AG09309 (cell line): ENCODE measurements around the gene NINJ1.

ENCODE experiments used
- DNase-seq: peaks from one replicate; pipeline ENCODE4 v3.0.0-alpha.2; 2010; ENCODE audit warnings: low read depth
- H3K4me3 ChIP-seq: 2 replicates; pipeline ENCODE4 v1.5.1; 2011; ENCODE audit warnings: mild to moderate bottlenecking, low read depth, low read length, moderate library complexity; ENCODE audit not compliant: control insufficient read depth
- CTCF ChIP-seq: IDR thresholded peaks from 2 replicates; pipeline ENCODE4 v1.5.1; 2011; ENCODE audit warnings: mild to moderate bottlenecking, low read depth, low read length, inconsistent platforms; ENCODE audit not compliant: insufficient read depth, control insufficient read depth; ENCODE audit errors: missing control alignments

NINJ1 gene

GRCh38 chr9:93134015-93134739, at the start of gene NINJ1:
Gene NINJ1 (minus strand): TSS chr9:93134251. CDS start chr9:93134217, 34 bp downstream.
- H3K4me3 ChIP-seq = peak within 1 kb of the TSS; percentile 93
- DNase-seq = no peak
- TF ChIP-seq CTCF = no peak

GRCh38 chr9:93183131-93183662, 49.1 kb upstream of the NINJ1 start:
- no peak overlapping the region for H3K4me3 ChIP-seq

GRCh38 chr9:93182572-93182971, 48.5 kb upstream of the NINJ1 start:
- no peak overlapping the region for H3K4me3 ChIP-seq
- TF ChIP-seq CTCF = no peak
- DNase-seq = no peak

More at GRCh38 chr9:93183131-93183662, 49.1 kb upstream of the NINJ1 start:
- TF ChIP-seq CTCF = no peak
- DNase-seq = no peak

- DNase-seq = no peak
- no peak for TF ChIP-seq CTCF
- no peak overlapping the region for H3K4me3 ChIP-seq
These were observed 47.8 kb upstream of the NINJ1 start for GRCh38 chr9:93181672-93182435.

GRCh38 chr9:93180938-93181337, 46.9 kb upstream of the NINJ1 start:
- TF ChIP-seq CTCF = no peak
- H3K4me3 ChIP-seq = no peak overlapping the region
- DNase-seq = no peak

- TF ChIP-seq CTCF = no peak
- no peak overlapping the region for H3K4me3 ChIP-seq
- DNase-seq = no peak
These were observed 45.1 kb upstream of the NINJ1 start for GRCh38 chr9:93178851-93179786.
